ENCODE measurements around the gene GNLY.

Gene GNLY

DNA sequence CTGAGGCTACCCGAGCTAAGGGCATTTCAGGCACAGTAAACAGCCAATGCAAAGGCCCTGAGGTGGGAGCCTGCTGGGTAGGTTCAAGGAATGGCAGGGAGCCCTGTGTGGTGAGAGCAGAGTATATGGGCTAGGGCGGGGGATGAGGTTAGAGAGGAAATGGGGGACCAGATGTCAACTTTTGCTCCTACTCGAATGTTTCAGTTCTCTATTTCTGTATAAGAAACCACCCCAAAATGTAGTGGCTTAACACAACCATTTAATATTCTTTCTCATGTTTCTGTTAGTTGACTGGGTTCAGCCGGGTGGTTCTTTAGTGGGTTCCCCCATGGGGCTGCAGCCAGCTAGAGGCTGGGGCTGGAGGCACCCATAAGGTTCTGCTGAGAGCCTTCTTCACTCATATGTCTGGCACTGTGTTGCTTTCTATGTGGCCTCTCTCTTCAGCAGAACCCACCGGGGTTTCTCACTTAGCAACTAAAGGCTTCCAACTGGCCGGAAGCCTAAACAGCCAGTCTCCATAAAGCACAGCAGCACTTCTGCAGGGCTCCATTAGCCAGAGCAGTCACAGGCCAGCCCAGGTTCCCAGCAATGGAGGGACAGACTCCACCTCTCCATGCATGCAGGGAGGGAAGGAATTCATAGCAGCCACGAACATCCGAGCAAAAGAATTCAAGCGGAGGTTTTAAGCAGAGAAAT is 54.0 kb downstream of the GNLY start:
- no peak for DNase-seq
